CD14-positive monocyte (primary cell): ENCODE data around the gene RPS6KA4. TPM values are rescaled to one million over a fixed set of nuclear protein-coding genes. Genes with fewer than 3 reads are reported as not detected.
A peak's percentile ranks its signal among the peaks of the same experiment; 100 is the strongest.

Source experiments
- DNase-seq, 3 donors: peaks; one replicate each; pipeline ENCODE4 v3.0.0-alpha.2; 2011 to 2022
- H2AFZ ChIP-seq: 2 replicates; pipeline ENCODE4 v1.6.0; 2012; ENCODE audit warnings: mild to moderate bottlenecking, low read depth, low read length, inconsistent platforms; ENCODE audit not compliant: insufficient read depth, poor library complexity, severe bottlenecking
- H3K27ac ChIP-seq, 2 donors: 1 replicate in 1 of 2; 2 replicates in 1 of 2; pipeline ENCODE4 v1.5.1; 2012 to 2013; ENCODE audit warnings: low read length in 2 of 2, control low read depth in 1 of 2, inconsistent platforms in 1 of 2, low read depth in 1 of 2, mild to moderate bottlenecking in 1 of 2
- H3K27me3 ChIP-seq, 2 donors: one replicate each; pipeline versions ENCODE4 v1.6.0 to v1.6.1; 2011 to 2013; ENCODE audit warnings: low read length in 2 of 2; ENCODE audit not compliant: control insufficient read depth in 2 of 2, insufficient read depth in 2 of 2
- H3K36me3 ChIP-seq, 2 donors: replicated peaks in 1 of 2; 1 replicate in 1 of 2; 2 replicates in 1 of 2; pipeline versions ENCODE4 v1.5.1 to v1.6.1; 2012 to 2013; ENCODE audit warnings: low read length in 2 of 2, control low read depth in 1 of 2, inconsistent platforms in 1 of 2, mild to moderate bottlenecking in 1 of 2; ENCODE audit not compliant: insufficient read depth in 2 of 2, control insufficient read depth in 1 of 2
- H3K4me1 ChIP-seq, 2 donors: 1 replicate in 1 of 2; 2 replicates in 1 of 2; pipeline versions ENCODE4 v1.5.1 to v1.6.1; 2012 to 2013; ENCODE audit warnings: low read length in 2 of 2, control low read depth in 1 of 2, inconsistent platforms in 1 of 2, mild to moderate bottlenecking in 1 of 2, moderate library complexity in 1 of 2; ENCODE audit not compliant: insufficient read depth in 2 of 2, control insufficient read depth in 1 of 2
- H3K4me2 ChIP-seq: replicated peaks from 2 replicates; pipeline ENCODE3; 2012; ENCODE audit warnings: low read length, moderate library complexity, mild to moderate bottlenecking; ENCODE audit not compliant: poor library complexity, severe bottlenecking; ENCODE audit errors: extremely low read depth
- H3K4me3 ChIP-seq, 3 experiments: fragments of 200-600 bp in 1 of 3; sonication (generic) in 1 of 3; replicated peaks in 1 of 3; 1 replicate in 2 of 3; 2 replicates in 1 of 3; pipeline ENCODE4 v1.5.1; 2011 to 2013; ENCODE audit warnings: low read length in 3 of 3, mild to moderate bottlenecking in 3 of 3, control low read depth in 2 of 3, low read depth in 2 of 3, inconsistent platforms in 1 of 3, moderate library complexity in 1 of 3
- H3K79me2 ChIP-seq: 2 replicates; pipeline ENCODE4 v1.6.0; 2012; ENCODE audit warnings: mild to moderate bottlenecking, control low read depth, inconsistent platforms, low read length, moderate library complexity; ENCODE audit not compliant: insufficient read depth
- H3K9ac ChIP-seq: 2 replicates; pipeline ENCODE4 v1.6.0; 2017; ENCODE audit warnings: low read length, mild to moderate bottlenecking; ENCODE audit not compliant: insufficient read depth, poor library complexity, severe bottlenecking
- H3K9me3 ChIP-seq, 2 donors: replicated peaks in 1 of 2; 1 replicate in 1 of 2; 2 replicates in 1 of 2; pipeline versions ENCODE4 v1.5.1 to v1.6.1; 2012 to 2013; ENCODE audit warnings: low read length in 2 of 2, control low read depth in 1 of 2; ENCODE audit not compliant: control insufficient read depth in 1 of 2, insufficient read depth in 1 of 2
- H4K20me1 ChIP-seq: 2 replicates; pipeline ENCODE4 v1.6.0; 2012; ENCODE audit warnings: mild to moderate bottlenecking, low read length, control low read depth, moderate library complexity; ENCODE audit not compliant: insufficient read depth
- H3K27ac Mint-ChIP-seq, 7 donors: one replicate each; pipeline ENCODE4 v1.8.0; 2020; ENCODE audit warnings: mild to moderate bottlenecking in 7 of 7, mixed read lengths in 7 of 7, moderate library complexity in 6 of 7, inconsistent platforms in 2 of 7
- H3K27me3 Mint-ChIP-seq, 3 donors: one replicate each; pipeline ENCODE4 v1.8.0; 2021 to 2022; ENCODE audit warnings: low read depth in 3 of 3, mild to moderate bottlenecking in 3 of 3, mixed read lengths in 3 of 3, moderate library complexity in 3 of 3, inconsistent platforms in 1 of 3
- H3K36me3 Mint-ChIP-seq, 2 donors: one replicate each; pipeline ENCODE4 v1.8.0; 2020; ENCODE audit warnings: mixed read lengths in 2 of 2, inconsistent platforms in 1 of 2, mild to moderate bottlenecking in 1 of 2
- H3K4me1 Mint-ChIP-seq: one replicate; pipeline ENCODE4 v1.8.0; 2020; ENCODE audit warnings: mild to moderate bottlenecking, mixed read lengths
- H3K4me3 Mint-ChIP-seq, 2 donors: one replicate each; pipeline ENCODE4 v1.8.0; 2020; ENCODE audit warnings: mild to moderate bottlenecking in 2 of 2, mixed read lengths in 2 of 2, moderate library complexity in 1 of 2
- H3K9me3 Mint-ChIP-seq, 7 donors: one replicate each; pipeline ENCODE4 v1.8.0; 2020 to 2022; ENCODE audit warnings: mixed read lengths in 7 of 7, mild to moderate bottlenecking in 6 of 7, moderate library complexity in 6 of 7, inconsistent platforms in 2 of 7
- WGBS: methylation state at CpG from one replicate; pipeline ENCODE4 v1.1.5; 2013; ENCODE audit warnings: missing lambda C conversion rate; ENCODE audit not compliant: insufficient coverage; 5-methylcytosine and 5-hydroxymethylcytosine counted together
- intact Hi-C, 2 donors: fragments of 100-400 bp; cut with micrococcal nuclease; formaldehyde crosslinking; loops; one replicate each; pipeline versions ENCODE4 v1.15.0 to v1.15.1; 2023
- polyA plus RNA-seq, 3 donors: library from polyadenylated mRNA; depleted of rRNA in 1 of 3; unstranded in 2 of 3; stranded (reverse) in 1 of 3; fragments of 300-500 nt in 2 of 3; fragments of >200 nt in 1 of 3; fragmentation: Illumina TruSeq in 2 of 3; gene quantifications; 1 replicate in 2 of 3; 2 replicates in 1 of 3; pipeline ENCODE4 v1.2.3, GENCODE V29; 2012 to 2021
- TF ChIP-seq, protein P1 (sequence below): fragments of 200-600 bp; IDR thresholded peaks from one replicate; pipeline ENCODE4 v1.8.0; 2022; ENCODE audit warnings: antibody characterized with exemption, mild to moderate bottlenecking

The RPS6KA4 gene
- polyA plus RNA-seq, 3 donors = 16.2 to 110 (median 24.5) TPM

- Histone ChIP-seq H2AFZ (peak overlapping the region; percentile 82), H3K36me3 (peaks cover 40 to 53% of the 10 kb centered on the region in 2 donors), H3K27me3 (no peaks in the 10 kb centered on the region), H3K9me3 (no peaks in the 10 kb centered on the region), H3K9ac (peak overlapping the region; percentile 83), H4K20me1 (peaks cover 24% of the 10 kb centered on the region), H3K4me3 (peak overlapping the region; percentile 51 to 93 (median 91)), H3K79me2 (peaks cover 4% of the 10 kb centered on the region), H3K4me1 (peaks cover 28 to 43% of the 10 kb centered on the region in 2 donors), H3K27ac (peak overlapping the region; percentile 96 to 97), H3K4me2 (peak overlapping the region; percentile 95)
- intact Hi-C loops = loop anchor here (2.0 to 5.0 kb wide), 2 partner anchors 14 to 38 kb away; partner anchors contain the start of gene RPS6KA4 (in 2 of the 2)
- DNase-seq = peak; percentile 34 to 81 (median 78)
- H3K27ac Mint-ChIP-seq = peak overlapping the region; percentile 96 to 99 (median 99)
- TF ChIP-seq, protein P1, sequence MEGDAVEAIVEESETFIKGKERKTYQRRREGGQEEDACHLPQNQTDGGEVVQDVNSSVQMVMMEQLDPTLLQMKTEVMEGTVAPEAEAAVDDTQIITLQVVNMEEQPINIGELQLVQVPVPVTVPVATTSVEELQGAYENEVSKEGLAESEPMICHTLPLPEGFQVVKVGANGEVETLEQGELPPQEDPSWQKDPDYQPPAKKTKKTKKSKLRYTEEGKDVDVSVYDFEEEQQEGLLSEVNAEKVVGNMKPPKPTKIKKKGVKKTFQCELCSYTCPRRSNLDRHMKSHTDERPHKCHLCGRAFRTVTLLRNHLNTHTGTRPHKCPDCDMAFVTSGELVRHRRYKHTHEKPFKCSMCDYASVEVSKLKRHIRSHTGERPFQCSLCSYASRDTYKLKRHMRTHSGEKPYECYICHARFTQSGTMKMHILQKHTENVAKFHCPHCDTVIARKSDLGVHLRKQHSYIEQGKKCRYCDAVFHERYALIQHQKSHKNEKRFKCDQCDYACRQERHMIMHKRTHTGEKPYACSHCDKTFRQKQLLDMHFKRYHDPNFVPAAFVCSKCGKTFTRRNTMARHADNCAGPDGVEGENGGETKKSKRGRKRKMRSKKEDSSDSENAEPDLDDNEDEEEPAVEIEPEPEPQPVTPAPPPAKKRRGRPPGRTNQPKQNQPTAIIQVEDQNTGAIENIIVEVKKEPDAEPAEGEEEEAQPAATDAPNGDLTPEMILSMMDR = no peak
- H3K9me3 Mint-ChIP-seq = no peaks in the 10 kb centered on the region
- H3K4me3 Mint-ChIP-seq = peak overlapping the region; percentile 88 to 94
- H3K27me3 Mint-ChIP-seq = peaks cover 0 to 1% (median 0%) of the 10 kb centered on the region in 3 donors
- WGBS = 5% methylated on average over 10 of the region's 19 CpGs
- H3K4me1 Mint-ChIP-seq = peaks cover 26% of the 10 kb centered on the region
- peaks cover 35 to 51% of the 10 kb centered on the region in 2 donors for H3K36me3 Mint-ChIP-seq
Observed at GRCh38 chr11:64318766-64319761, 39.9 kb upstream of the RPS6KA4 start.

DNA sequence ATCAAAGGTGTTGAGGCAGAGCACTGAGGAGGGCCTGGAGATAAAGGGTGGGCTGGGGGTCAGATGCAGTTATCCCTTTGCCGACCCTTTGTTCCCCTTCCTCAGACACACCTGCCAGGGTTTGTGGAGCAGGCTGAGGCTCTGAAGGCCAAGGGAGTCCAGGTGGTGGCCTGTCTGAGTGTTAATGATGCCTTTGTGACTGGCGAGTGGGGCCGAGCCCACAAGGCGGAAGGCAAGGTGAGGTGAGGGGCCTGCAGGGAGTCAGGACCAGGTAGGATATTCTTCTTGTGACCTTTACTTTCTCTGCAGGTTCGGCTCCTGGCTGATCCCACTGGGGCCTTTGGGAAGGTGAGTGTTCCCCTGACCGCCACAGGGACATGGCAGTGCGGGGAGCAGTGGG lies 38.4 kb upstream of the RPS6KA4 start:
- H3K9me3 ChIP-seq = no peaks in the 10 kb centered on the region
- Mint-ChIP-seq H3K9me3 (no peaks in the 10 kb centered on the region), H3K4me1 (peaks cover 26% of the 10 kb centered on the region), H3K4me3 (no peak overlapping the region), H3K27ac (peak overlapping the region in 2 of 7 donors; percentile 68 to 79), H3K36me3 (peaks cover 24 to 40% of the 10 kb centered on the region in 2 donors), H3K27me3 (peaks cover 0 to 1% (median 0%) of the 10 kb centered on the region in 3 donors)
- TF ChIP-seq, protein P1 = no peak
- H3K4me2 ChIP-seq = no peak overlapping the region
- no peak overlapping the region for H3K9ac ChIP-seq
- no peak overlapping the region for H3K4me3 ChIP-seq
- no peak overlapping the region for H2AFZ ChIP-seq
- H3K27me3 ChIP-seq = no peaks in the 10 kb centered on the region
- peaks cover 28 to 40% of the 10 kb centered on the region in 2 donors for H3K4me1 ChIP-seq
- no peak for DNase-seq
- peaks cover 4% of the 10 kb centered on the region for H3K79me2 ChIP-seq
- H4K20me1 ChIP-seq = peaks cover 10% of the 10 kb centered on the region
- intact Hi-C loops = no loop called here
- H3K36me3 ChIP-seq = peaks cover 25 to 38% of the 10 kb centered on the region in 2 donors
- 100% methylated on average over 1 of the region's 7 CpGs for WGBS
- H3K27ac ChIP-seq = no peak overlapping the region
